BE2C (cell line): ENCODE measurements around the gene NHLRC2.

ENCODE experiments used
- DNase-seq: peaks from one replicate; pipeline ENCODE4 v3.0.0-alpha.2; 2020
- H3K27me3 ChIP-seq: fragments of 250-450 bp; sonication (Bioruptor Pico); 2 replicates; pipeline ENCODE4 v1.5.1; 2020; ENCODE audit warnings: mild to moderate bottlenecking
- H3K36me3 ChIP-seq: fragments of 250-450 bp; sonication (Bioruptor Pico); 2 replicates; pipeline ENCODE4 v1.5.1; 2020; ENCODE audit warnings: mild to moderate bottlenecking
- H3K4me1 ChIP-seq: fragments of 250-450 bp; sonication (Bioruptor Pico); 2 replicates; pipeline ENCODE4 v1.5.1; 2020
- H3K4me3 ChIP-seq: 2 replicates; pipeline ENCODE4 v1.5.1; 2011; ENCODE audit warnings: low read depth, low read length
- H3K9me3 ChIP-seq: fragments of 250-450 bp; sonication (Bioruptor Pico); 2 replicates; pipeline ENCODE4 v1.5.1; 2020
- CTCF ChIP-seq: IDR thresholded peaks from 2 replicates; pipeline ENCODE4 v1.5.1; 2012; ENCODE audit warnings: mild to moderate bottlenecking, low read depth, low read length

The NHLRC2 gene

GRCh38 chr10:113917636-113918035 lies 63.2 kb downstream of the NHLRC2 start:
- no peak for TF ChIP-seq CTCF
- Histone ChIP-seq H3K27me3 (no peaks in the 10 kb centered on the region), H3K4me1 (no peaks in the 10 kb centered on the region), H3K36me3 (no peaks in the 10 kb centered on the region; the same call in 1 of the 2 replicates), H3K9me3 (no peaks in the 10 kb centered on the region), H3K4me3 (no peak overlapping the region)
- no peak for DNase-seq

- no peak for TF ChIP-seq CTCF
- DNase-seq = no peak
- Histone ChIP-seq H3K27me3 (no peaks in the 10 kb centered on the region), H3K36me3 (no peaks in the 10 kb centered on the region), H3K9me3 (no peaks in the 10 kb centered on the region), H3K4me1 (no peaks in the 10 kb centered on the region), H3K4me3 (no peak overlapping the region)
Observed at GRCh38 chr10:113920114-113920513, 65.7 kb downstream of the NHLRC2 start.

GRCh38 chr10:113920875-113921274 lies 66.4 kb downstream of the NHLRC2 start:
- no peaks in the 10 kb centered on the region for H3K27me3 ChIP-seq
- DNase-seq = no peak
- H3K9me3 ChIP-seq = no peaks in the 10 kb centered on the region
- TF ChIP-seq CTCF = no peak
- no peak overlapping the region for H3K4me3 ChIP-seq
- no peaks in the 10 kb centered on the region for H3K4me1 ChIP-seq
- H3K36me3 ChIP-seq = no peaks in the 10 kb centered on the region

- H3K4me1 ChIP-seq = no peaks in the 10 kb centered on the region
- H3K36me3 ChIP-seq = no peaks in the 10 kb centered on the region
- H3K27me3 ChIP-seq = no peaks in the 10 kb centered on the region
- no peak overlapping the region for H3K4me3 ChIP-seq
- DNase-seq = no peak
- H3K9me3 ChIP-seq = no peaks in the 10 kb centered on the region
- no peak for TF ChIP-seq CTCF
Observed at GRCh38 chr10:113921561-113922370, 67.3 kb downstream of the NHLRC2 start.

- H3K9me3 ChIP-seq = no peaks in the 10 kb centered on the region
- H3K36me3 ChIP-seq = no peaks in the 10 kb centered on the region
- TF ChIP-seq CTCF = no peak
- H3K4me3 ChIP-seq = no peak overlapping the region
- no peaks in the 10 kb centered on the region for H3K27me3 ChIP-seq
- no peaks in the 10 kb centered on the region for H3K4me1 ChIP-seq
- DNase-seq = no peak
Observed at GRCh38 chr10:113922787-113923570, 68.5 kb downstream of the NHLRC2 start.

GRCh38 chr10:113924186-113924585 lies 69.7 kb downstream of the NHLRC2 start:
- no peaks in the 10 kb centered on the region for H3K27me3 ChIP-seq
- no peak for TF ChIP-seq CTCF

More at GRCh38 chr10:113924186-113924585, 69.7 kb downstream of the NHLRC2 start:
- H3K4me3 ChIP-seq = no peak overlapping the region
- H3K9me3 ChIP-seq = no peaks in the 10 kb centered on the region
- no peak for DNase-seq
- H3K36me3 ChIP-seq = no peaks in the 10 kb centered on the region
- peaks cover 3% of the 10 kb centered on the region for H3K4me1 ChIP-seq
